K562 (cell line): Measurements from ENCODE around the gene AGFG2. TPM values are rescaled to one million over a fixed set of nuclear protein-coding genes. Genes with fewer than 3 reads are reported as not detected.

ENCODE experiments used
- CBFA2T2 ChIP-seq: fragments of 450-650 bp; conservative IDR thresholded peaks from 2 replicates; pipeline ENCODE4 v1.6.1; 2017; ENCODE audit warnings: mild to moderate bottlenecking
- HDAC2 ChIP-seq: fragments of 450-650 bp; IDR thresholded peaks from 2 replicates; pipeline ENCODE4 v1.6.1; 2016; ENCODE audit warnings: mild to moderate bottlenecking
- LEF1 ChIP-seq: fragments of 450-650 bp; IDR thresholded peaks from 2 replicates; pipeline ENCODE4 v1.6.1; 2016; ENCODE audit warnings: mild to moderate bottlenecking
- MAZ ChIP-seq, 2 experiments: fragments of 450-650 bp in 1 of 2; sonication (generic) in 1 of 2; formaldehyde crosslinking; IDR thresholded peaks in 1 of 2; conservative IDR thresholded peaks in 1 of 2; 2 replicates each; pipeline versions ENCODE4 v1.4.0 to v1.5.0; 2020; ENCODE audit warnings: mild to moderate bottlenecking in 1 of 2, missing genetic modification reagents in 1 of 2
- MTA2 ChIP-seq: fragments of 450-650 bp; IDR thresholded peaks from 2 replicates; pipeline ENCODE4 v1.6.1; 2016; ENCODE audit warnings: low read depth
- MYC ChIP-seq, 2 experiments: fragments of 250-450 bp in 1 of 2; sonication (Bioruptor Pico) in 1 of 2; IDR thresholded peaks; 2 replicates each; pipeline versions ENCODE4 v1.5.1 to v1.6.1; 2012 to 2021; ENCODE audit warnings: low read depth in 2 of 2, borderline replicate concordance in 1 of 2, improper control_type of control experiment in 1 of 2, low read length in 1 of 2, mild to moderate bottlenecking in 1 of 2, moderate library complexity in 1 of 2
- NONO ChIP-seq, 2 experiments: fragments of 200-400 bp in 1 of 2; fragments of 450-650 bp in 1 of 2; formaldehyde crosslinking in 1 of 2; IDR thresholded peaks; 2 replicates each; pipeline ENCODE4 v1.6.1; 2017; ENCODE audit warnings: low read depth in 2 of 2, mild to moderate bottlenecking in 2 of 2, moderate library complexity in 2 of 2, low read length in 1 of 2
- PHB ChIP-seq: fragments of 250-450 bp; sonication (Bioruptor Pico); IDR thresholded peaks from 2 replicates; pipeline ENCODE4 v1.5.0; 2021
- PHB2 ChIP-seq: fragments of 450-650 bp; IDR thresholded peaks from 2 replicates; pipeline ENCODE4 v1.6.1; 2017; ENCODE audit warnings: low read depth
- POLR2AphosphoS5 ChIP-seq: IDR thresholded peaks from 2 replicates; pipeline ENCODE4 v1.6.1; 2011; ENCODE audit warnings: mild to moderate bottlenecking, low read depth, low read length, moderate library complexity; ENCODE audit not compliant: control insufficient read depth, insufficient read depth
- PTRF ChIP-seq: fragments of 450-650 bp; IDR thresholded peaks from 2 replicates; pipeline ENCODE4 v1.6.1; 2016; ENCODE audit warnings: mild to moderate bottlenecking, missing genetic modification characterization, missing compliant biosample characterization
- RFX1 ChIP-seq: fragments of 450-650 bp; IDR thresholded peaks from 2 replicates; pipeline ENCODE4 v1.6.1; 2016; ENCODE audit warnings: mild to moderate bottlenecking, moderate library complexity
- RHOXF2B ChIP-seq: fragments of 250-450 bp; sonication (Bioruptor Pico); conservative IDR thresholded peaks from 2 replicates; pipeline ENCODE4 v1.5.1; 2021
- TEAD4 ChIP-seq, 2 experiments: sonication (generic) in 1 of 2; formaldehyde crosslinking in 1 of 2; IDR thresholded peaks; 2 replicates each; pipeline versions ENCODE4 v1.6.1 to v1.8.0; 2012 to 2022; ENCODE audit warnings: borderline replicate concordance in 1 of 2, inconsistent platforms in 1 of 2, low read length in 1 of 2, mild to moderate bottlenecking in 1 of 2, missing genetic modification reagents in 1 of 2
- ZNF212 ChIP-seq: fragments of 450-650 bp; formaldehyde crosslinking; IDR thresholded peaks from 2 replicates; pipeline ENCODE4 v1.4.0; 2020; ENCODE audit warnings: mild to moderate bottlenecking
- ZNF232 ChIP-seq: sonication (generic); formaldehyde crosslinking; IDR thresholded peaks from 2 replicates; pipeline ENCODE4 v1.8.0; 2022; ENCODE audit warnings: mild to moderate bottlenecking, missing genetic modification reagents
- polyA plus RNA-seq, 8 experiments: library from polyadenylated mRNA; depleted of rRNA in 4 of 8; stranded (reverse) in 5 of 8; unstranded in 3 of 8; fragments of >200 nt; fragmentation: Nextera tagmentation in 2 of 8; fragmentation: Illumina TruSeq in 1 of 8; extraction: Ambion mirVana in 2 of 8; extraction: Trizol in 1 of 8; gene quantifications; 2 replicates each; pipeline versions ENCODE4 v1.2.1 to v1.2.3, GENCODE V29; 2011 to 2014; ENCODE audit warnings: inconsistent platforms in 1 of 8, missing spikeins in 1 of 8
- total RNA-seq, 7 experiments: library from RNA; depleted of rRNA in 6 of 7; stranded (reverse); fragments of >200 nt in 6 of 7; fragmentation: Illumina TruSeq in 2 of 7; extraction: Trizol in 2 of 7; gene quantifications; 2 replicates each; pipeline versions ENCODE4 v1.2.1 to v1.2.3, GENCODE V29; 2011 to 2021; ENCODE audit warnings: low replicate concordance in 1 of 7
- TF ChIP-seq, protein P1 (sequence below), 3 experiments: IDR thresholded peaks in 2 of 3; conservative IDR thresholded peaks in 1 of 3; 2 replicates each; pipeline ENCODE4 v1.5.1; 2011 to 2012; ENCODE audit warnings: low read length in 3 of 3, mild to moderate bottlenecking in 3 of 3, control low read depth in 2 of 3, improper control_type of control experiment in 1 of 3, inconsistent platforms in 1 of 3, low read depth in 1 of 3, mixed read lengths in 1 of 3, moderate library complexity in 1 of 3; ENCODE audit not compliant: insufficient read depth in 2 of 3
- TF ChIP-seq, protein P2 (sequence below): sonication (generic); formaldehyde crosslinking; IDR thresholded peaks from 2 replicates; pipeline ENCODE4 v1.9.0; 2022; ENCODE audit warnings: mild to moderate bottlenecking, missing genetic modification reagents
- TF ChIP-seq, protein P3 (sequence below): fragments of 450-650 bp; formaldehyde crosslinking; IDR thresholded peaks from 2 replicates; pipeline ENCODE4 v1.4.0; 2022; ENCODE audit warnings: missing genetic modification characterization
- TF ChIP-seq, protein P4 (sequence below), 2 experiments: IDR thresholded peaks; 2 replicates each; pipeline ENCODE4 v1.6.1; 2012; ENCODE audit warnings: improper control_type of control experiment in 2 of 2, low read depth in 2 of 2, low read length in 2 of 2, borderline replicate concordance in 1 of 2

Gene AGFG2
- total and polyA plus RNA-seq, 9 of the 15 experiments (the other 6 are each of a cell fraction or from before 2014, with no cell fraction given): 0.31 to 23.1 (median 6.5) TPM

DNA sequence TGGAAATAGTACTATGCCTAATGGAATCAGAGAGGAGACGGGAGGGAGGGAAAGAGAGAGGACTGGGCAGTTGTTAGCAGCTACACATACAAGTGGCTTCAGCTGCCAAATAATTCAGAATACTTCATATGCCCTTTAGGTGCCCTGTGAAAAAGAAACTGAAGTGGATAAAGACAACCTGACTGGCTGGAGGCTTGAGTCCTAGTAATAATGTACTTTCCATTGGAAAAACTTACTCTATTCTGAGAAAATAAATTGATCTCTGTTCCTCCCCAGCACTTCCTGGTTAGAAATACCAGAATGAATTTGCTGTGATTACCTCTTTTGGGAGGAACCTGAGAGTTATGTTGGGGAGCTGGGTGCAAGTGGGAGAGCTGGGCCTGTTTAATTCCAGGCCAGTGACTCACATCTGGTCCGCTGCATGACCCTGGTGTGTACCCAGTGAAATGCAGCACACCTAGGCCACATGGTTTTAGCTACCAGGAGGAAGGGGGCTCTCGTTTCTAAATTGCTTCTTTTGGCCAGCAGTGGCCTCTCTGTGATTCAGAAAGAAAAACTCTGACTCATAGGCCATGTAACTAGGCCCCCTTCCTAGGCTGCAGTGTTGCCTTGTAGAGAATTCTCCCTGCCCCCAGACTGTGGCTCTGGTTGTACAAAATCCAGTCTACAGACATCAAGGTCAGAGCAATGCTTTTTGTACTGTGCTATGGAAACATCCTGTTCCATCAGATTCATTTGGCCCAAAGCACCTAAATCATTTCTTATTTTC, 6.5 kb downstream of the AGFG2 start (continued):
- TF ChIP-seq, protein P1, sequence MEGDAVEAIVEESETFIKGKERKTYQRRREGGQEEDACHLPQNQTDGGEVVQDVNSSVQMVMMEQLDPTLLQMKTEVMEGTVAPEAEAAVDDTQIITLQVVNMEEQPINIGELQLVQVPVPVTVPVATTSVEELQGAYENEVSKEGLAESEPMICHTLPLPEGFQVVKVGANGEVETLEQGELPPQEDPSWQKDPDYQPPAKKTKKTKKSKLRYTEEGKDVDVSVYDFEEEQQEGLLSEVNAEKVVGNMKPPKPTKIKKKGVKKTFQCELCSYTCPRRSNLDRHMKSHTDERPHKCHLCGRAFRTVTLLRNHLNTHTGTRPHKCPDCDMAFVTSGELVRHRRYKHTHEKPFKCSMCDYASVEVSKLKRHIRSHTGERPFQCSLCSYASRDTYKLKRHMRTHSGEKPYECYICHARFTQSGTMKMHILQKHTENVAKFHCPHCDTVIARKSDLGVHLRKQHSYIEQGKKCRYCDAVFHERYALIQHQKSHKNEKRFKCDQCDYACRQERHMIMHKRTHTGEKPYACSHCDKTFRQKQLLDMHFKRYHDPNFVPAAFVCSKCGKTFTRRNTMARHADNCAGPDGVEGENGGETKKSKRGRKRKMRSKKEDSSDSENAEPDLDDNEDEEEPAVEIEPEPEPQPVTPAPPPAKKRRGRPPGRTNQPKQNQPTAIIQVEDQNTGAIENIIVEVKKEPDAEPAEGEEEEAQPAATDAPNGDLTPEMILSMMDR (IDR thresholded peaks at IDR 0.05 in 2 of 3, conservative IDR thresholded peaks at IDR 0.05 in 1 of 3; ENCODE audit: insufficient read depth in 2 of 3, low read depth in 1 of 3, low read length in 3 of 3): peak; percentile 27 to 61 (median 32); a peak in 3 of 6 replicates
- TF ChIP-seq ZNF232 (CRISPR knock-in tag) (no peak), PTRF (tag) (no peak), POLR2AphosphoS5 (no peak), PHB2 (no peak), PHB (CRISPR knock-in tag) (no peak), HDAC2 (0 out of 2 replicates have a peak, but pooled peaks have one; percentile 38), MTA2 (no peak), RFX1 (no peak), ZNF212 (CRISPR knock-in tag) (no peak), CBFA2T2 (no peak), RHOXF2B (no peak), MAZ (CRISPR knock-in tag; conservative IDR thresholded peaks at IDR 0.05 in 1 of 2, IDR thresholded peaks at IDR 0.05 in 1 of 2) (peak in 1 of 2 experiments; percentile 50; a peak in 1 of 4 replicates), NONO (IDR thresholded peaks at IDR 0.05; ENCODE audit: low read depth in 2 of 2, low read length in 1 of 2) (no peak), MYC (IDR thresholded peaks at IDR 0.05; ENCODE audit: low read depth, low read length) (peak; percentile 54; the same call in 1 of the 2 replicates), MYC (CRISPR knock-in tag; IDR thresholded peaks at IDR 0.05; ENCODE audit: borderline replicate concordance, low read depth) (0 out of 2 replicates have a peak, but pooled peaks have one; percentile 30), TEAD4 (IDR thresholded peaks at IDR 0.05; ENCODE audit: low read length) (0 out of 2 replicates have a peak, but pooled peaks have one; percentile 28), TEAD4 (CRISPR knock-in tag; IDR thresholded peaks at IDR 0.05; ENCODE audit: borderline replicate concordance) (no peak), LEF1 (0 out of 2 replicates have a peak, but pooled peaks have one; percentile 34)
- TF ChIP-seq, protein P2, sequence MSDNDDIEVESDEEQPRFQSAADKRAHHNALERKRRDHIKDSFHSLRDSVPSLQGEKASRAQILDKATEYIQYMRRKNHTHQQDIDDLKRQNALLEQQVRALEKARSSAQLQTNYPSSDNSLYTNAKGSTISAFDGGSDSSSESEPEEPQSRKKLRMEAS (CRISPR knock-in tag): peak; percentile 36; the same call in 1 of the 2 replicates
- TF ChIP-seq, protein P3, sequence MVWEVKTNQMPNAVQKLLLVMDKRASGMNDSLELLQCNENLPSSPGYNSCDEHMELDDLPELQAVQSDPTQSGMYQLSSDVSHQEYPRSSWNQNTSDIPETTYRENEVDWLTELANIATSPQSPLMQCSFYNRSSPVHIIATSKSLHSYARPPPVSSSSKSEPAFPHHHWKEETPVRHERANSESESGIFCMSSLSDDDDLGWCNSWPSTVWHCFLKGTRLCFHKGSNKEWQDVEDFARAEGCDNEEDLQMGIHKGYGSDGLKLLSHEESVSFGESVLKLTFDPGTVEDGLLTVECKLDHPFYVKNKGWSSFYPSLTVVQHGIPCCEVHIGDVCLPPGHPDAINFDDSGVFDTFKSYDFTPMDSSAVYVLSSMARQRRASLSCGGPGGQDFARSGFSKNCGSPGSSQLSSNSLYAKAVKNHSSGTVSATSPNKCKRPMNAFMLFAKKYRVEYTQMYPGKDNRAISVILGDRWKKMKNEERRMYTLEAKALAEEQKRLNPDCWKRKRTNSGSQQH: no peak
- TF ChIP-seq, protein P4, sequence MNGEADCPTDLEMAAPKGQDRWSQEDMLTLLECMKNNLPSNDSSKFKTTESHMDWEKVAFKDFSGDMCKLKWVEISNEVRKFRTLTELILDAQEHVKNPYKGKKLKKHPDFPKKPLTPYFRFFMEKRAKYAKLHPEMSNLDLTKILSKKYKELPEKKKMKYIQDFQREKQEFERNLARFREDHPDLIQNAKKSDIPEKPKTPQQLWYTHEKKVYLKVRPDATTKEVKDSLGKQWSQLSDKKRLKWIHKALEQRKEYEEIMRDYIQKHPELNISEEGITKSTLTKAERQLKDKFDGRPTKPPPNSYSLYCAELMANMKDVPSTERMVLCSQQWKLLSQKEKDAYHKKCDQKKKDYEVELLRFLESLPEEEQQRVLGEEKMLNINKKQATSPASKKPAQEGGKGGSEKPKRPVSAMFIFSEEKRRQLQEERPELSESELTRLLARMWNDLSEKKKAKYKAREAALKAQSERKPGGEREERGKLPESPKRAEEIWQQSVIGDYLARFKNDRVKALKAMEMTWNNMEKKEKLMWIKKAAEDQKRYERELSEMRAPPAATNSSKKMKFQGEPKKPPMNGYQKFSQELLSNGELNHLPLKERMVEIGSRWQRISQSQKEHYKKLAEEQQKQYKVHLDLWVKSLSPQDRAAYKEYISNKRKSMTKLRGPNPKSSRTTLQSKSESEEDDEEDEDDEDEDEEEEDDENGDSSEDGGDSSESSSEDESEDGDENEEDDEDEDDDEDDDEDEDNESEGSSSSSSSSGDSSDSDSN (IDR thresholded peaks at IDR 0.05; ENCODE audit: borderline replicate concordance in 1 of 2, low read depth in 2 of 2, low read length in 2 of 2): no peak
